PFSK-1 (cell line): Measurements from ENCODE around the gene REPIN1.

Source experiments
- FOXP2 ChIP-seq: optimal IDR thresholded peaks from 2 replicates; pipeline ENCODE3; 2011; ENCODE audit warnings: borderline replicate concordance, control low read depth, inconsistent platforms; ENCODE audit not compliant: insufficient read depth; ENCODE audit errors: extremely low read length, extremely low read depth
- POLR2AphosphoS5 ChIP-seq: IDR thresholded peaks from 2 replicates; pipeline ENCODE4 v1.6.1; 2012; ENCODE audit warnings: low read depth, mild to moderate bottlenecking, control low read depth, low read length, moderate library complexity
- REST ChIP-seq, 2 experiments: IDR thresholded peaks; 2 replicates each; pipeline versions ENCODE4 v1.6.1 to v1.8.0; 2011 to 2012; ENCODE audit warnings: low read depth in 2 of 2, low read length in 2 of 2, control low read depth in 1 of 2, inconsistent platforms in 1 of 2, mild to moderate bottlenecking in 1 of 2, moderate library complexity in 1 of 2; ENCODE audit not compliant: insufficient read depth in 1 of 2
- SIN3A ChIP-seq: IDR thresholded peaks from 2 replicates; pipeline ENCODE4 v1.6.1; 2012; ENCODE audit warnings: mild to moderate bottlenecking, low read length, moderate library complexity, borderline replicate concordance; ENCODE audit not compliant: insufficient read depth
- TAF1 ChIP-seq: IDR thresholded peaks from 2 replicates; pipeline ENCODE4 v1.6.1; 2012; ENCODE audit warnings: low read length, control low read depth, borderline replicate concordance; ENCODE audit not compliant: insufficient read depth

REPIN1 gene

GRCh38 chr7:150374026-150374425, 5.4 kb downstream of the REPIN1 start:
- TF ChIP-seq REST (IDR thresholded peaks at IDR 0.05; ENCODE audit: insufficient read depth in 1 of 2, low read depth in 2 of 2, low read length in 2 of 2), result no peak
- TF ChIP-seq POLR2AphosphoS5, result no peak

GRCh38 chr7:150374472-150374871, 5.8 kb downstream of the REPIN1 start:
- TF ChIP-seq REST (IDR thresholded peaks at IDR 0.05; ENCODE audit: insufficient read depth in 1 of 2, low read depth in 2 of 2, low read length in 2 of 2) (no peak), FOXP2 (no peak), TAF1 (no peak), SIN3A (no peak), POLR2AphosphoS5 (no peak)

GRCh38 chr7:150375662-150376521, 7.3 kb downstream of the REPIN1 start:
- TF ChIP-seq POLR2AphosphoS5, result no peak
- TF ChIP-seq SIN3A, result no peak
- no peak for TF ChIP-seq REST (IDR thresholded peaks at IDR 0.05; ENCODE audit: insufficient read depth in 1 of 2, low read depth in 2 of 2, low read length in 2 of 2)
- TF ChIP-seq TAF1, result no peak
- no peak for TF ChIP-seq FOXP2

GRCh38 chr7:150376560-150376959, 7.9 kb downstream of the REPIN1 start:
- TF ChIP-seq REST (IDR thresholded peaks at IDR 0.05; ENCODE audit: insufficient read depth in 1 of 2, low read depth in 2 of 2, low read length in 2 of 2) (no peak), SIN3A (no peak), POLR2AphosphoS5 (no peak), TAF1 (no peak)

GRCh38 chr7:150377196-150377595, 8.6 kb downstream of the REPIN1 start:
- TF ChIP-seq TAF1 (no peak), FOXP2 (no peak), SIN3A (no peak), POLR2AphosphoS5 (no peak), REST (IDR thresholded peaks at IDR 0.05; ENCODE audit: insufficient read depth in 1 of 2, low read depth in 2 of 2, low read length in 2 of 2) (no peak)
